Left lung (tissue), 10 donors: ENCODE results near the gene PBRM1. TPM values are rescaled to one million over a fixed set of nuclear protein-coding genes. Genes with fewer than 3 reads are reported as not detected.
"Not testable (repeated sequence)": the region's sequence is repeated elsewhere in the genome, so short reads cannot be mapped to it uniquely, and the experiment has no call there.

Experiments used
- ATAC-seq: fragments of 200-7000 bp; cut with Tn5 transposase; one replicate; pipeline ENCODE4 v1.9.1; 2020; ENCODE audit warnings: moderate library complexity
- DNase-seq, 4 donors: peaks; one replicate each; pipeline ENCODE4 v3.0.0-alpha.2; 2013 to 2020
- H3K27ac ChIP-seq, 2 donors: fragments of 200-600 bp; sonication (generic) in 1 of 2; one replicate each; pipeline versions ENCODE4 v1.5.0 to v1.8.0; 2020 to 2021
- H3K27me3 ChIP-seq, 2 donors: fragments of 200-600 bp; sonication (generic) in 1 of 2; one replicate each; pipeline versions ENCODE4 v1.5.0 to v1.8.0; 2020 to 2021
- H3K36me3 ChIP-seq, 2 donors: fragments of 200-600 bp; sonication (generic) in 1 of 2; one replicate each; pipeline versions ENCODE4 v1.5.0 to v1.8.0; 2020 to 2021
- H3K4me1 ChIP-seq, 2 donors: fragments of 200-600 bp; one replicate each; pipeline ENCODE4 v1.8.0; 2021
- H3K4me3 ChIP-seq, 2 donors: fragments of 200-600 bp; sonication (generic) in 1 of 2; one replicate each; pipeline versions ENCODE4 v1.5.0 to v1.8.0; 2020 to 2021; ENCODE audit warnings: mild to moderate bottlenecking in 1 of 2
- H3K9me3 ChIP-seq, 2 donors: fragments of 200-600 bp; sonication (generic) in 1 of 2; one replicate each; pipeline versions ENCODE4 v1.5.0 to v1.8.0; 2020 to 2021
- intact Hi-C, 2 donors: fragments of 100-400 bp; cut with DNase I; formaldehyde crosslinking; loops; one replicate each; pipeline versions ENCODE4 v1.11.2 to v1.14.2; 2022
- polyA plus RNA-seq, 6 donors: library from polyadenylated mRNA; unstranded; fragments of 120-200 nt; gene quantifications; one replicate each; pipeline ENCODE4 v1.2.1, GENCODE V29; 2013; ENCODE audit not compliant: insufficient read length in 6 of 6
- total RNA-seq, 2 donors: library from RNA; stranded (reverse); fragmentation: NEBNext Ultra II Directional; extraction: Animal tissue kit (Norgen Biotek cat#: 25700); gene quantifications; one replicate each; pipeline ENCODE4 v1.2.1, GENCODE V29; 2021
- TF ChIP-seq, protein P1 (sequence below), 2 donors: fragments of 200-600 bp; sonication (generic) in 1 of 2; IDR thresholded peaks; one replicate each; pipeline versions ENCODE4 v1.5.0 to v1.8.0; 2021; ENCODE audit warnings: antibody characterized with exemption in 2 of 2
- donor health status: DM: no; HTN: yes; CAD: no.
- donor health status: DM: no; HTN: no; CAD: no.

Gene PBRM1
- total and polyA plus RNA-seq, 8 donors: 62.2 to 79.8 (median 65.8) TPM

DNA sequence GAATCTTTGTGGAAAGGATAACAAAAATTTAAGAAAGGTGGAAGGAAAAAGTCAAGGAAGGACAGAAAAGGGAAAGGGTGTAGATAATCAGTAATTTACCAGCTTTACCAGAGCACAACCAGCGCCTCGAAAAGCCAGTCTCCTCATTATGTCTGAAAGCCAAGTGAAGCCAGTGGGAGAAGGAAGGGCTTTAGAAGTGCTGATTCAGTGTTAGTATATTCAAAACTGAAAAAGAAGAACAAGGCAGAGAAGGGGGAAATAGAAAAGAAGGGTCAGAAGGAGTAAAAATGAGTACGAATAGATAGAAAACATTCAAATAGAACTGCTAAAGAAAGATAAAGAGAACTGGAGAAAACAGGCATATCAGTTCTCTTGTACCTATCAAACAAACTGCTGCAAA, 4.1 kb downstream of the PBRM1 start:
- DNase-seq (no peak), ATAC-seq (no peak)
- peaks cover 0 to 39% of the 10 kb centered on the region in 2 donors for H3K36me3 ChIP-seq
- intact Hi-C loops: no loop called here
- no peaks in the 10 kb centered on the region for H3K9me3 ChIP-seq
- H3K27me3 ChIP-seq: no peaks in the 10 kb centered on the region
- TF ChIP-seq, protein P1, sequence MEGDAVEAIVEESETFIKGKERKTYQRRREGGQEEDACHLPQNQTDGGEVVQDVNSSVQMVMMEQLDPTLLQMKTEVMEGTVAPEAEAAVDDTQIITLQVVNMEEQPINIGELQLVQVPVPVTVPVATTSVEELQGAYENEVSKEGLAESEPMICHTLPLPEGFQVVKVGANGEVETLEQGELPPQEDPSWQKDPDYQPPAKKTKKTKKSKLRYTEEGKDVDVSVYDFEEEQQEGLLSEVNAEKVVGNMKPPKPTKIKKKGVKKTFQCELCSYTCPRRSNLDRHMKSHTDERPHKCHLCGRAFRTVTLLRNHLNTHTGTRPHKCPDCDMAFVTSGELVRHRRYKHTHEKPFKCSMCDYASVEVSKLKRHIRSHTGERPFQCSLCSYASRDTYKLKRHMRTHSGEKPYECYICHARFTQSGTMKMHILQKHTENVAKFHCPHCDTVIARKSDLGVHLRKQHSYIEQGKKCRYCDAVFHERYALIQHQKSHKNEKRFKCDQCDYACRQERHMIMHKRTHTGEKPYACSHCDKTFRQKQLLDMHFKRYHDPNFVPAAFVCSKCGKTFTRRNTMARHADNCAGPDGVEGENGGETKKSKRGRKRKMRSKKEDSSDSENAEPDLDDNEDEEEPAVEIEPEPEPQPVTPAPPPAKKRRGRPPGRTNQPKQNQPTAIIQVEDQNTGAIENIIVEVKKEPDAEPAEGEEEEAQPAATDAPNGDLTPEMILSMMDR (IDR thresholded peaks at IDR 0.05): no peak
- H3K4me3 ChIP-seq: peak overlapping the region in 1 of 2 donors; percentile 0
- H3K4me1 ChIP-seq: peaks cover 29 to 70% of the 10 kb centered on the region in 2 donors
- H3K27ac ChIP-seq: peak overlapping the region; percentile 44 to 81

DNA sequence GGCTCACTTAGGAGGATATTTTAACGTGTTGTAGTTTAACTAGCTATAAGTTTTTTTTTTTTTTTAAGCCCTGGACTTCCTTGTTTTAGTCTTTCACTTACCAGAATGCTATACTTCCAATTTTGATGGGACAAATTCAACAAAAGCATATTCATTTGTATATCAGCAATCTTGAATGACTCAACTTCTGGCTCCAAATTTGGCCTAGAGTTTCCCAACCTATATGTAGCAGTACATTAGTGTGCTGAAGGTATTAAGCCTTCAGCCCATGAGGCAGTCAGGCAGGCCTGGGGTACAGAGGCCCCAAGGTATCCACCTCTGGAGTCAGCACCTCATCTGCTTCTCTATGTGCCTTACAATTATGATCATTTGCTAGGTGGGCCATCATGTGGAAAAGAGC, 5.9 kb downstream of the PBRM1 start:
- intact Hi-C loops: no loop called here
- ATAC-seq: no peak
- Histone ChIP-seq H3K27me3 (no peaks in the 10 kb centered on the region), H3K4me3 (no peak overlapping the region), H3K4me1 (peaks cover 29 to 60% of the 10 kb centered on the region in 2 donors), H3K36me3 (peaks cover 0 to 54% of the 10 kb centered on the region in 2 donors), H3K27ac (peak overlapping the region; percentile 30 to 48), H3K9me3 (no peaks in the 10 kb centered on the region)
- DNase-seq: no peak
- TF ChIP-seq, protein P1 (IDR thresholded peaks at IDR 0.05): no peak

DNA sequence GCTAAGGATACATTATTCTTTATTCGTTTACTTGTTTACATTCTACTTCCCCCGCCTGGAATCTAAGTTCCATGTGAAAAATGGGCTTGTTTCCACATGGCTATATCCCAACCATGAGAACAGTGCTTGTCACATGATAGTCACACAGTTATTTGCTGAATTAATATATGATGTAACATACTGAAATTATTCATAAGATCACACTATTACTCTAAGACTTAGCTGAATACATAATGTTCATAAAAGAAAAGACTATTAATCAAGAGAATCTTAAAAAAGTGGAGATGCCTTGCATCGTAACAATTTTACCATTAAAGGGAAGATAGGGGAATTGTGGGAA, 6.5 kb downstream of the PBRM1 start:
- H3K27me3 ChIP-seq: no peaks in the 10 kb centered on the region
- intact Hi-C loops: no loop called here
- no peaks in the 10 kb centered on the region for H3K9me3 ChIP-seq
- DNase-seq (no peak), ATAC-seq (no peak)
- H3K36me3 ChIP-seq: peaks cover 0 to 60% of the 10 kb centered on the region in 2 donors
- TF ChIP-seq, protein P1 (IDR thresholded peaks at IDR 0.05): no peak
- H3K4me1 ChIP-seq: peaks cover 22 to 53% of the 10 kb centered on the region in 2 donors
- H3K27ac ChIP-seq: peak overlapping the region; percentile 30 to 48
- no peak overlapping the region for H3K4me3 ChIP-seq

DNA sequence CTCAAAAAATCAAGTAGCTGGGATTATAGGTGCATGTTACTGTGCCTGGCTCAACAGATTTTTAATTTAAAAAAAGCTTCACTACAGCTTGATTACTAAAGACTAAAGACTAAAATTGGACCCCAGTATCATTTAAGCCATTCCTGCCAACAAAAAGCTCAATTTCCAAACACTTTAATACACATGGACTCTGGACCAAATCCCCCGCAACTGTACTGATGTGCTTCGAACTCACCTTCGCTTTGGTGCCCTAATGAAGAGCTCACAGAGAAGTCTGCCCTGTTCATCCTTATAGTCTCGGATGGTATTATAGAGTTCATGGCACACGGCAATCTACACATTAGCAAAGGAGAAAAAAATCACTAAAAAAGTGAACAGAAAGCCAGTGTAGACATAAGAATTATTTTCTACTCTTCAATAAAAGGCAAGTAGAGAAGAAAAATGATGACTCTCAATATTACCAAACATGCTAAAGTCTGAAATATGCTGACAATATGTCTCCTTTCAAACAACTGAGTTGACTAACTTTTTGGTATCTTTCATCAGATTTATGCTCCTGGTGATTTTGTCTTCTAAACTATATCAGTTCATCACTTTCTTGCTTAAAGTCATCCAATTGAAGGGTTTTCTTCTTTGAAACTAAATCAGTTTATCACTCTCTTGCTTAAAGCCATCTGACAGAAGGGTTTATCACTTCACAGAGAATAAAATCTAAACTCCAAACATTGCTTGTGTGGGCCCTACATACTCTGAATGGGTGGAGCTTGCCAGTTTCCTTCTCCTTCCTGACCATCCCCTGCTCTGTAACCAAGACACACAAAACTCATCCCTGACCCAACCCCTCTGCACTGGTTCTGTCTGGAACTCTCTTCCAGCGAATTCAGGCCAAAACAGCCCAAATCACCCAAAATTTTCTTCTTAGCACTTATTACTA, 7.2 kb downstream of the PBRM1 start:
- Histone ChIP-seq H3K9me3 (no peaks in the 10 kb centered on the region), H3K27me3 (no peaks in the 10 kb centered on the region), H3K4me3 (no peak overlapping the region), H3K4me1 (peaks cover 16 to 47% of the 10 kb centered on the region in 2 donors), H3K36me3 (peaks cover 0 to 66% of the 10 kb centered on the region in 2 donors), H3K27ac (peak overlapping the region; percentile 30 to 48)
- TF ChIP-seq, protein P1 (IDR thresholded peaks at IDR 0.05): no peak
- ATAC-seq (peak; percentile 21), DNase-seq (no peak)
- intact Hi-C loops: no loop called here

DNA sequence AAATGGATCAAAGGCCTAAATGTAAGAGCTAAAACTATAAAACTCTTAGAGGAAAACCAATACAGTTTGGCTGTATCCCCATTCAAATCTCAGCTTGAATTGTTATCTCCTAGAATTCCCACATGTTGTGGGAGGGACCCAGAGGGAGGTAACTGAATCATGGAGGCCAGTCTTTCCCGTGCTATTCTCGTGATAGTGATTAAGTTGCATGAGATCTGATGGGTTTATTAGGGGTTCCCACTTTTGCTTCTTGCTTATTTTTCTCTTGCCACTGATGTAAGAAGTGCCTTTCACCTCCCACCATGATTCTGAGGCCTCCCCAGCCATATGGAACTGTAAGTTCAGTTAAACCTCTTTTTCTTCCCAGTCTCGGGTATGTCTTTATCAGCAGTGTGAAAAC, 9.5 kb downstream of the PBRM1 start:
- H3K27me3 ChIP-seq, ATAC-seq, H3K4me3 ChIP-seq, H3K27ac ChIP-seq, intact Hi-C loops, H3K9me3 ChIP-seq, DNase-seq: not testable (repeated sequence)
- peaks cover 13 to 34% of the 10 kb centered on the region in 2 donors for H3K4me1 ChIP-seq
- peaks cover 0 to 87% of the 10 kb centered on the region in 2 donors for H3K36me3 ChIP-seq
